C4-2B (cell line): ENCODE data around the gene LYZL6.

Experiments
- H3K27ac ChIP-seq: fragments of 450-650 bp; 2 replicates; pipeline ENCODE4 v1.5.1; 2017
- ZFX ChIP-seq: fragments of 450-650 bp; IDR thresholded peaks from 2 replicates; pipeline ENCODE4 v1.6.1; 2017
- TF ChIP-seq, protein P1 (sequence below): fragments of 450-650 bp; conservative IDR thresholded peaks from 2 replicates; pipeline ENCODE4 v1.5.1; 2017; ENCODE audit warnings: mild to moderate bottlenecking

Gene LYZL6

GRCh38 chr17:35915153-35915964, 28.2 kb downstream of the LYZL6 start:
- no peak overlapping the region for H3K27ac ChIP-seq
- no peak for TF ChIP-seq ZFX
- TF ChIP-seq, protein P1, sequence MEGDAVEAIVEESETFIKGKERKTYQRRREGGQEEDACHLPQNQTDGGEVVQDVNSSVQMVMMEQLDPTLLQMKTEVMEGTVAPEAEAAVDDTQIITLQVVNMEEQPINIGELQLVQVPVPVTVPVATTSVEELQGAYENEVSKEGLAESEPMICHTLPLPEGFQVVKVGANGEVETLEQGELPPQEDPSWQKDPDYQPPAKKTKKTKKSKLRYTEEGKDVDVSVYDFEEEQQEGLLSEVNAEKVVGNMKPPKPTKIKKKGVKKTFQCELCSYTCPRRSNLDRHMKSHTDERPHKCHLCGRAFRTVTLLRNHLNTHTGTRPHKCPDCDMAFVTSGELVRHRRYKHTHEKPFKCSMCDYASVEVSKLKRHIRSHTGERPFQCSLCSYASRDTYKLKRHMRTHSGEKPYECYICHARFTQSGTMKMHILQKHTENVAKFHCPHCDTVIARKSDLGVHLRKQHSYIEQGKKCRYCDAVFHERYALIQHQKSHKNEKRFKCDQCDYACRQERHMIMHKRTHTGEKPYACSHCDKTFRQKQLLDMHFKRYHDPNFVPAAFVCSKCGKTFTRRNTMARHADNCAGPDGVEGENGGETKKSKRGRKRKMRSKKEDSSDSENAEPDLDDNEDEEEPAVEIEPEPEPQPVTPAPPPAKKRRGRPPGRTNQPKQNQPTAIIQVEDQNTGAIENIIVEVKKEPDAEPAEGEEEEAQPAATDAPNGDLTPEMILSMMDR = no peak

DNA sequence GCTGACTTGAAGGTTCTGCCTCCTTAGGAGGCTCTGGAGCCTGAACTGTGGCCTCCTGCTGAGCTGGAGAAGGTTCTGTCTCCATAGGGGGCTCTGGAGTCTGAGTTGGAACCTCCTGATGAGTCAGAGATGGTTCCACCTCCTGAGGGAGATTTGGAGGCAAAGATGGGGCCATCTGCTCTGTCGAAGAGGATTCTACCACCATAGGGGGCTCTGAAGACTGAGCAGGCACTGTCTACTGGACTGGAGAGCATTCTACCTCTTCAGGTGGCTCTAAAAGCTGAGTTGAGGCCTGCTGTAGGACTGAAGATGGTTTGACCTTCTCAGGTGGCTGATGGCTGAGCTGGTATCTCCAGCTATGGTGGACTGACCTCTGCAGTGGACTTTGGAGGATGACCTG, 29.2 kb downstream of the LYZL6 start:
- no peak overlapping the region for H3K27ac ChIP-seq
- no peak for TF ChIP-seq ZFX
- TF ChIP-seq, protein P1 = no peak

DNA sequence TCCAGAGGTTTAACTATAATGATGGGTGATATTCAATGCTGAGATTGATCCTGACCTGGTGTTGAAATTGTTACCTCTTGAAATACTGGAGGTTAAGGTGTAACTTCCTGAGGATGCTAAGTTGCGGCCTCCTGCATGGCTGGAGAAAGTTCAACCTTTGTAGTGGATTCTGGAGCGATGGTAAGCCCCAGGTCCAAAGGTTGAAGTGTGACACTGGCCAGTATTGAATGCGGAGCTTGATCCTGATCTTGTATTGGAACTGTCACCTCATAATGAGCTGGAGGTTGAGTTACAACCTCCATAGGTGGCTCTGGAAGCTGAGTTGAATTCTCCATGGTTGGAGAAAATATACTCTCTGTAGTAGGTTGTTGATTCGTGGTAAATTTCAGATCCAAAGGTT, 29.9 kb downstream of the LYZL6 start:
- no peak overlapping the region for H3K27ac ChIP-seq
- TF ChIP-seq ZFX = no peak
- TF ChIP-seq, protein P1 = no peak

GRCh38 chr17:35912942-35913341, 30.6 kb downstream of the LYZL6 start:
- no peak overlapping the region for H3K27ac ChIP-seq
- TF ChIP-seq, protein P1 = no peak
- TF ChIP-seq ZFX = no peak

DNA sequence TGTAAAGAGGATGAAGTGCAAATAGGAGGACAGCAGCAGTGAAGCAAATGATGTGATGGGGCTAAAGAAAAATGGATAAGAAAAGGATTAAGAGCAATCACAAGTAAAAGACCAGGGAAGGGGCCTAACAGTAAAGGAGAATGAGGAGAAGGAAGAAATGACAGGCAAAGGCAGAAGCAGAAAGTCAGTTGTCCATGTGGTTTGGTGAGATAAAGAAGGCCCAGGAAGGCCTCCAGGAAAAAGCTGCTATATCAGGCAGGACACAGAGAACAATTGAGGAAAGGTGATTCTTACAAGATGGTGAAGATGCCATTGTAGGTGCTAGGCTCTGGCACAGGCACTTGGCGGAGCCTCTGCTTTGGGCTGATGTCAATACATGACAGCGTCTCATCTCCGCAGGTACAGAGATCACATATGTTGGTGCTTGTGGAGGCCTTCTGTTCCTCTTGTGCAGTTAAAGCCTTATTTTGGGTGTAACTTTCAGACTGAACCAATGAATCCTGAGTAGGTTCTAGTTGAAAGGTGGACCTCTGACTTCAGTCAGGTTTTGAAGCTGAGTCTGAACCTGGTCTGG, 31.1 kb downstream of the LYZL6 start:
- TF ChIP-seq, protein P1 = no peak
- no peak for TF ChIP-seq ZFX
- no peak overlapping the region for H3K27ac ChIP-seq

GRCh38 chr17:35909408-35909807, 34.1 kb downstream of the LYZL6 start:
- TF ChIP-seq ZFX = no peak
- TF ChIP-seq, protein P1 = no peak

DNA sequence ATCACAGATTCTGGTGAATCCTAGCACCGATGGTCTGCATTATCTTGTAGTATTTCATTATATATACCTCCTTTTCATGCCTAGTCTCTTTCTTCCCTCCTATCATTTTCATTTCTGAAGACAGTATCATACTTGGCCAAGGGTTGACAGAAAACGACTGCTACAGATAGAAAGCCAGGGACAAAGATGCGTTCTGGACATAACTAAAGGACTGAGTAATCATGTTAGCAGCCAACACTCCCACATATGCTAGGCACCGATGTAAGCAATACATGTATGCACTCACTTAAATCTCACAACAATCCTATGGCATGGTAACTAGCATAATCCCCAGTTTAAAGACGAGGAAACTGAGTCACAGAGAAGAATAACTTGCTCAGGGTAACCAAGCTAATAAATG, 35.8 kb downstream of the LYZL6 start:
- TF ChIP-seq ZFX = no peak
- TF ChIP-seq, protein P1 = no peak
- H3K27ac ChIP-seq = no peak overlapping the region

More at GRCh38 chr17:35909408-35909807, 34.1 kb downstream of the LYZL6 start:
- H3K27ac ChIP-seq = no peak overlapping the region
